ENCODE results near the gene CDR2L. TPM values are rescaled to one million over a fixed set of nuclear protein-coding genes. Genes with fewer than 3 reads are reported as not detected.

CDR2L gene
- polyA plus RNA-seq, 1 of the 3 experiments (the other 2 are of a cell fraction) = 21.2 TPM

DNA sequence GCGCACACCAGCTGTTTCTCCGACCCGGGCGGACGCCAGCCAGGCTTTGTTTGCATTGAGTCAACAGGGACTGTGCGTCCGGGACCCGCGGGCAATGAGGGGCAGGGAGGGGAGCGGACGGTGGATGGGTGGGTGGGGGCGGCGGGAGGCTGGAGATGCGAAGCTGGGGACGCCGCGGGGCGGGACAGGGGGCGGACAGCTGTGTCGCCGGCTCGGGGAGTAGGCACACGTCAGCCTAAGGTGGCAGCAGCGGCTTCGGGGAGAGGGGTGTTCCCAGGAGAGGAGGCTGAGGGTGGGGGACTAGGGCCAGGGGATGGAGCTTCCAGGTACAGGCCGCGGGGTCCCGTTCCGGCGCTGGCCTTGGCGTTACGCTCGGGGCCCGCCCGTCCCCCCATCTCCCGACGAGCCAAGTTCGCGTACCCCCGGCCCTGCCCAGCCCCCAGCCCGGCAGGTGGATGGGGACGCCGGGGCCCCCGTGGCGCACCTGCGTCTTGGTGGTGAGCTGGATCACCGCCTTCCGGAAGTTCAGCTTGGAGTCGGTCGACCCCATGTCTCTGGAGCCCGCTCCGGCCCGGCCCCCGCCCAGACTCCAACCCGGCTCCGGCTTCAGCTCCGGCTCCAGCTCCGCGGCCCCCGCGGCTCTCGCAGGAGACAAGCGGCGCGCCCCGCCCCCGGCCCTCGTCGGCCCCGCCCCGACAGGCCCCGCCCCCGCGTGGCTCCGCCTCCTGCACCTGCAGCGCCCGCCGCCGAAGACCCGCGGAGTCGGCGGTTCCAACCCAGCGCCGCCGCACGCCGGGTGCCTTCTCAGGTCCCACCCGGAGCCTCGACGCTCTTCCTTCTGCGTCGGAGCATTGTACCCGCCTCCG, 15.1 kb upstream of the CDR2L start, which contains the start of gene HID1:
Gene HID1, minus strand, starts transcription at position 653 of the 866 bp plus-strand sequence. Its CDS starts 103 bp downstream, at position 550.
- Histone ChIP-seq H3F3A (replicated peaks; ENCODE audit: insufficient read depth) (peaks cover 5% of the 10 kb centered on the region), H2AFZ (ENCODE audit: low read depth) (peak within 1 kb of the TSS; percentile 78), H3K79me2 (ENCODE audit: insufficient read depth) (no peaks in the 10 kb centered on the region), H3K4me2 (peak within 1 kb of the TSS; percentile 96), H3K9me3 (no peaks in the 10 kb centered on the region), H3K27me3 (ENCODE audit: insufficient read depth) (peaks cover 26% of the 10 kb centered on the region), H4K20me1 (ENCODE audit: insufficient read depth) (no peaks in the 10 kb centered on the region), H3K9me2 (no peaks in the 10 kb centered on the region), H3K4me1 (ENCODE audit: control insufficient read depth in 1 of 2, insufficient read depth in 2 of 2, low read depth in 1 of 2, low read length in 1 of 2) (peaks cover 0 to 22% of the 10 kb centered on the region in 2 experiments; a peak in 1 of 4 replicates), H3K4me3 (ENCODE audit: low read depth in 2 of 2, low read length in 1 of 2) (peak within 1 kb of the TSS; percentile 54 to 70), H3K36me3 (replicated peaks in 1 of 2; ENCODE audit: control insufficient read depth in 1 of 2, insufficient read depth in 2 of 2, low read length in 1 of 2) (no peaks in the 10 kb centered on the region), H3K9ac (peak within 1 kb of the TSS; percentile 39; the same call in 1 of the 2 replicates), H3K27ac (ENCODE audit: low read depth in 2 of 2, low read length in 1 of 2) (peak within 1 kb of the TSS in 1 of 2 experiments; percentile 85; a peak in 2 of 4 replicates)
- ChIA-PET CTCF (interaction anchor here (0.8 to 12.5 kb wide), 16 partner anchors 10 to 903 kb away, joined by 3 to 219 read pairs (median 4); partner anchors contain the start of genes CDR2L, MRPL58, OTOP2 and USH1G), POLR2A (interaction anchor here (0.5 to 6.7 kb wide), 15 partner anchors 8 to 422 kb away, joined by 3 to 97 read pairs (median 5); partner anchors contain the start of genes ATP5PD, CDR2L, KCTD2 and MRPL58)
- TF ChIP-seq SMC3 (IDR thresholded peaks at IDR 0.05; ENCODE audit: low read depth, low read length) (no peak), FOXJ3 (CRISPR knock-in tag; IDR thresholded peaks at IDR 0.05) (no peak), TEAD4 (IDR thresholded peaks at IDR 0.05; ENCODE audit: borderline replicate concordance, insufficient read depth) (no peak), POLR2AphosphoS5 (IDR thresholded peaks at IDR 0.05; ENCODE audit: low read depth, low read length) (no peak), USF2 (IDR thresholded peaks at IDR 0.05; ENCODE audit: borderline replicate concordance, low read depth, low read length) (no peak)
- TF ChIP-seq, protein P1, sequence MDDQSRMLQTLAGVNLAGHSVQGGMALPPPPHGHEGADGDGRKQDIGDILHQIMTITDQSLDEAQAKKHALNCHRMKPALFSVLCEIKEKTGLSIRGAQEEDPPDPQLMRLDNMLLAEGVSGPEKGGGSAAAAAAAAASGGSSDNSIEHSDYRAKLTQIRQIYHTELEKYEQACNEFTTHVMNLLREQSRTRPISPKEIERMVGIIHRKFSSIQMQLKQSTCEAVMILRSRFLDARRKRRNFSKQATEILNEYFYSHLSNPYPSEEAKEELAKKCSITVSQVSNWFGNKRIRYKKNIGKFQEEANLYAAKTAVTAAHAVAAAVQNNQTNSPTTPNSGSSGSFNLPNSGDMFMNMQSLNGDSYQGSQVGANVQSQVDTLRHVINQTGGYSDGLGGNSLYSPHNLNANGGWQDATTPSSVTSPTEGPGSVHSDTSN (IDR thresholded peaks at IDR 0.05) = no peak
- peak; percentile 96 for DNase-seq
- WGBS (ENCODE audit: low lambda C conversion rate) = 10% methylated on average over 39 of the region's 95 CpGs

- WGBS (ENCODE audit: low lambda C conversion rate) = 16% methylated on average over 17 of the region's 17 CpGs
- CTCF ChIA-PET = interaction anchor here (1.0 to 12.5 kb wide), 10 partner anchors 10 to 229 kb away, joined by 3 to 219 read pairs (median 4); partner anchors contain the start of genes CDR2L and MRPL58
- POLR2A ChIA-PET = interaction anchor here (0.9 to 6.7 kb wide), 8 partner anchors 10 to 158 kb away, joined by 4 to 97 read pairs (median 14); partner anchors contain the start of genes ATP5PD, CDR2L, KCTD2 and MRPL58
- Histone ChIP-seq H4K20me1 (ENCODE audit: insufficient read depth) (no peaks in the 10 kb centered on the region), H3K9me2 (no peaks in the 10 kb centered on the region), H3K79me2 (ENCODE audit: insufficient read depth) (no peaks in the 10 kb centered on the region), H3K4me3 (ENCODE audit: low read depth in 2 of 2, low read length in 1 of 2) (peak overlapping the region; percentile 54 to 70), H3K27me3 (ENCODE audit: insufficient read depth) (peaks cover 26% of the 10 kb centered on the region), H3F3A (replicated peaks; ENCODE audit: insufficient read depth) (peaks cover 5% of the 10 kb centered on the region), H3K9me3 (no peaks in the 10 kb centered on the region), H3K9ac (no peak overlapping the region), H3K4me2 (peak overlapping the region; percentile 96), H3K27ac (ENCODE audit: low read depth in 2 of 2, low read length in 1 of 2) (no peak overlapping the region), H3K36me3 (replicated peaks in 1 of 2; ENCODE audit: control insufficient read depth in 1 of 2, insufficient read depth in 2 of 2, low read length in 1 of 2) (no peaks in the 10 kb centered on the region), H3K4me1 (ENCODE audit: control insufficient read depth in 1 of 2, insufficient read depth in 2 of 2, low read depth in 1 of 2, low read length in 1 of 2) (peaks cover 0 to 22% of the 10 kb centered on the region in 2 experiments; a peak in 1 of 4 replicates), H2AFZ (ENCODE audit: low read depth) (peak overlapping the region; percentile 44; the same call in 1 of the 2 replicates)
- DNase-seq = no peak
- TF ChIP-seq, protein P2, sequence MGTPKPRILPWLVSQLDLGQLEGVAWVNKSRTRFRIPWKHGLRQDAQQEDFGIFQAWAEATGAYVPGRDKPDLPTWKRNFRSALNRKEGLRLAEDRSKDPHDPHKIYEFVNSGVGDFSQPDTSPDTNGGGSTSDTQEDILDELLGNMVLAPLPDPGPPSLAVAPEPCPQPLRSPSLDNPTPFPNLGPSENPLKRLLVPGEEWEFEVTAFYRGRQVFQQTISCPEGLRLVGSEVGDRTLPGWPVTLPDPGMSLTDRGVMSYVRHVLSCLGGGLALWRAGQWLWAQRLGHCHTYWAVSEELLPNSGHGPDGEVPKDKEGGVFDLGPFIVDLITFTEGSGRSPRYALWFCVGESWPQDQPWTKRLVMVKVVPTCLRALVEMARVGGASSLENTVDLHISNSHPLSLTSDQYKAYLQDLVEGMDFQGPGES (IDR thresholded peaks at IDR 0.05; ENCODE audit: low read depth, low read length) = no peak
- TF ChIP-seq RXRA (IDR thresholded peaks at IDR 0.05; ENCODE audit: borderline replicate concordance, low read depth) (no peak), SIN3A (IDR thresholded peaks at IDR 0.05; ENCODE audit: borderline replicate concordance, low read depth, low read length) (0 out of 2 replicates have a peak, but pooled peaks have one; percentile 35), RAD21 (IDR thresholded peaks at IDR 0.05; ENCODE audit: low read length) (no peak), GATA2 (CRISPR knock-in tag; IDR thresholded peaks at IDR 0.05) (no peak), RFX5 (IDR thresholded peaks at IDR 0.05; ENCODE audit: low read length) (no peak), MXI1 (IDR thresholded peaks at IDR 0.05; ENCODE audit: low read depth, low read length) (peak; percentile 96), EZH2phosphoT487 (IDR thresholded peaks at IDR 0.05; ENCODE audit: borderline replicate concordance, low read depth) (no peak)
- TF ChIP-seq, protein P3, sequence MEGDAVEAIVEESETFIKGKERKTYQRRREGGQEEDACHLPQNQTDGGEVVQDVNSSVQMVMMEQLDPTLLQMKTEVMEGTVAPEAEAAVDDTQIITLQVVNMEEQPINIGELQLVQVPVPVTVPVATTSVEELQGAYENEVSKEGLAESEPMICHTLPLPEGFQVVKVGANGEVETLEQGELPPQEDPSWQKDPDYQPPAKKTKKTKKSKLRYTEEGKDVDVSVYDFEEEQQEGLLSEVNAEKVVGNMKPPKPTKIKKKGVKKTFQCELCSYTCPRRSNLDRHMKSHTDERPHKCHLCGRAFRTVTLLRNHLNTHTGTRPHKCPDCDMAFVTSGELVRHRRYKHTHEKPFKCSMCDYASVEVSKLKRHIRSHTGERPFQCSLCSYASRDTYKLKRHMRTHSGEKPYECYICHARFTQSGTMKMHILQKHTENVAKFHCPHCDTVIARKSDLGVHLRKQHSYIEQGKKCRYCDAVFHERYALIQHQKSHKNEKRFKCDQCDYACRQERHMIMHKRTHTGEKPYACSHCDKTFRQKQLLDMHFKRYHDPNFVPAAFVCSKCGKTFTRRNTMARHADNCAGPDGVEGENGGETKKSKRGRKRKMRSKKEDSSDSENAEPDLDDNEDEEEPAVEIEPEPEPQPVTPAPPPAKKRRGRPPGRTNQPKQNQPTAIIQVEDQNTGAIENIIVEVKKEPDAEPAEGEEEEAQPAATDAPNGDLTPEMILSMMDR (IDR thresholded peaks at IDR 0.05) = no peak
Measured at GRCh38 chr17:74972973-74973328, 14.5 kb upstream of the CDR2L start.
